Kasumi-1 (cell line): ENCODE data around the gene TAF6.

Experiments
- DNase-seq, 2 experiments: peaks; one replicate each; lab custom pipeline; 2025; lab: John Stamatoyannopoulos, UW

The TAF6 gene

DNA sequence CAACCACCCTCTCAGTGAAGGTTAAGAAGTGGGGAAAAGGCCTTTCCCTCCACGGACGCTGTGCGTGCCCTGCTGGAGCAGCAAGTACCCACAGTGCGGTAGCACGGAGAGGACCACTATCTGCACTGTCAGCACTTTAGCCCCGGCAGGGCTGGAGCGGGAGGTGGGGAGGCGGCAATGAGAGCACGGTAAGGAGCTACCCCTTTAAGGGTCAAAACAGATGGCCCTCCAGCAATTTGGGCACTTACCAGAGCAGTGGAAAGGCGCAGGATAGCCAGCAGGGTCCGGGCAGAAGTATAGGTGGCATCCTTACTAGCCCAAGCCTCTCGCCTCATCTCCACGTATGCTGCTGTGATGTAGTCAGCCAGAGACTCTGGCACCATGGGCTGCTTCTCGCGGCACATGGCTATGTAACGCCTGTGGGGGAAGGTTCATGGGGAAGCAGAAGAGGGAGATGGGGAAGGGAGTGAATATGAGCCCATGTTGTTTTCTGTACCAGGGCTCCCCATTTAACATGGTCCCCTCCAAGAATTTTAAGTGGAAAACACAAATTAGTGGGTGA lies 25.2 kb downstream of the TAF6 start:
- DNase-seq = no peak

- no peak for DNase-seq
Measured at GRCh38 chr7:100093498-100093897, 25.7 kb downstream of the TAF6 start.

DNA sequence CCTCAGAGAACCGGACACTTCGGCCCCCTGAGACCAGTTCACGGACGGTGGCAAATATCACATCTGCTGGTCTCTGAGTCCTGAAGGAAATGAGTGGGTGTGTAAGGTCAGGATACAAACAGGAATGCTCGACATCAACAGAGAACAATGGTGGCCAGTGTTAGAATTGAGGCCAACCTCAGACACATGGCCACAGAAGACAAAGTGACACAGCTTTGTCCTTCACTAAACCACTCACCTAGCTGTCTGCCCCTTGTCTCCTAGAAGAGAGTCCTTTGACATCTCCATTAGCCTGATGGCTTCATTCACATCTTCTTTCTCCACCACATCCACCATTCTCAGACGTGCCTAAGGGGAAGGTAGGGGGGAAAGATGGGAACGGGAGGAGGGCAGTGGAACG lies 26.1 kb downstream of the TAF6 start:
- DNase-seq = no peak

GRCh38 chr7:100091411-100092181 lies 27.6 kb downstream of the TAF6 start:
- peak in 1 of 2 experiments; percentile 17 for DNase-seq

DNA sequence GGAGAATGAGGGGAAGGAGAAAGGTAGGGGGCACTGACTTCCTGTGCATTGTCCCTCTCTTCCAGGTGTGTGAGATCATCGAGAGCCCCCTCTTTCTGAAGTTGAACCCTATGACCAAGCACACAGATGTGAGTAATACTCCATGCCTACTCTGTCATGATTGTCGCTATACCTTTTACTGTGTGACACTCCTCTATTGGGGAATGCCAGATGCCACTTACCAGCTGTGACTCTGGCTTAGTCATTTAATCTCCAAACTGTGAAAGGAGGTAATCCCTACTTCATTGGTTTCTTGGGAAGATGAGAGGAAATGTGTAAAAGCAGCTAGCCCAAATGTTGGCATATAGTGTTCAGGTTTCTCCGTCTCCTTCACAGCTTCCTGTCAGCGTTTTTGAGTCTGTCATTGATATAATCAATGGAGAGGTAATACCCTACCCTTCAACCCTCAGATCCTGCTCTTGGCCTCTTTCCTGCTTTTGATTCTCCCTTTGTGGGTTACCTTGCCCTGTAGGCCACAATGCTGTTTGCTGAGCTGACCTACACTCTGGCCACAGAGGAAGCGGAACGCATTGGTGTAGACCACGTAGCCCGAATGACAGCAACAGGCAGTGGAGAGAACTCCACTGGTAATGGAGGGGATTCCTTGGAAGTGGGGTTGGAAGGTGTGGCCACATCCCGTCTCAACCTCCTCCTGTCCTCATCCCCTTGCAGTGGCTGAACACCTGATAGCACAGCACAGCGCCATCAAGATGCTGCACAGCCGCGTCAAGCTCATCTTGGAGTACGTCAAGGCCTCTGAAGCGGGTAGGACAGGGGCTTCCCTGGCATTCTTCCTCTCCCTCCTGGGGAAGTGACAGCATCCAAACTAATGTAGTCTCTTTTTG lies 28.4 kb downstream of the TAF6 start:
- DNase-seq = no peak

DNA sequence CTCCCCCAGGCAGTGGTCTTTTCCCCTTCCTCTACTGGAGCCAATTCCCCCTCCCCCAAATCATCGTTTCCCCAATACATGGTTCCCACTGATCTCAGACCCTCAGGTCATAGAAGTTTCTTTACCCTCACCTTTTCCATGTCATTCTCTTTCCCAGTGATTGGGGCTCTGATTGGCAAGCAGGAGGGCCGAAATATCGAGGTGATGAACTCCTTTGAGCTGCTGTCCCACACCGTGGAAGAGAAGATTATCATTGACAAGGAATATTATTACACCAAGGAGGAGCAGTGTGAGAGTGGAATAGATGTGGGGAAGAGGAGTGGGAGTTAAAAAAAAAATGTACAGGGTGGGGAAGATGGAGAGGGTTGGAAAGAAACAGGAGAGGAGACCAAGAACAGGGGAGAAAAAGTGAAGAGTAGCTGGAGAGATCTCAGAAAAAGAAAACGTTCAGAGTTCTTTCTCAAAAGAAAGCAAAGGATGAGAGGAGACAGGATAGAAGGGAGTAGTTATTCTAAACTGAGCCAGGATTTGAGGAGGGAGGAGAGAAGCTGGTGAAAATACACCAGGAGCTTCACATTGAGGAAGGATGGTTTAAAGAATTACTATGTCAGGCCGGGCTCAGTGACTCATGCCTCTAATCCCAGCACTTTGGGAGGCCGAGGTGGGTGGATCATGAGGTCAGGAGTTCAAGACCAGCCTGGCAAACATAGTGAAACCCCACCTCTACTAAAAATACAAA lies 29.5 kb downstream of the TAF6 start:
- no peak for DNase-seq

GRCh38 chr7:100088621-100089457 lies 30.3 kb downstream of the TAF6 start, which contains the start of gene COPS6:
Gene COPS6, plus strand, starts transcription at chr7:100088969. Its CDS starts 22 bp downstream, at chr7:100088991.
- peak; percentile 36 to 54 for DNase-seq

- DNase-seq = no peak
Measured at GRCh38 chr7:100088095-100088620, 31.0 kb downstream of the TAF6 start.

DNA sequence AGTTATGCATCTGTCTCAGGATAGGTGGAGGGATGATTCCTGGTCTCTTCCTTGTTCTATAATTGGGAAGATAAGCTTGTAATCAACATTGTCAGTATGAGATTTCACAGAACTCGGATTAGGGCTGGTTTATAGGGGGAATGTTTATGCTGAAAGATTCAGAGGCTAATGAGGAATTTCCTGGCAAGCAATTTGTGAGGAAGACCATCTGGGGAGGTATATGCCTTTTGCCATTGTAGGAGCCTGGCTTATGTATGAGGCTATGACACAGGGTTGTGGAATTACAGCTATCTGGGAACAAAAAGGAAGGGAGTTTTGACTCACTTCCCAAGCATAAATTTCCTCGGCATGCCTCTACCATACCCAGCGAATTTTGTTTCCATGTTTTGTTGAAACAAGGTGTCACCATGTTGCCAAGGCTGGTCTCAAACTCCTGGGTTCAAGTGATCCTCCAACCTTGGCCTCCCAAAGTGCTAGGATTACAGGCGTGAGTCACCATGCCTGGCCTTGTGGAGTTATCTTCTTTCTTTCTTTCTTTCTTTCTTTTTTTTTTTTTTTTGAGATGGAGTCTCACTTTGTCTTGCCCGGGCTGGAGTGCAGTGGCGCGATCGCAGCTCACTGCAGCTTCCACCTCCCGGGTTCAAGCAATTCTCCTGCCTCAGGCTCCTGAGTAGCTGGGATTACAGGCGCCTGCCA lies 32.0 kb downstream of the TAF6 start:
- DNase-seq = no peak

DNA sequence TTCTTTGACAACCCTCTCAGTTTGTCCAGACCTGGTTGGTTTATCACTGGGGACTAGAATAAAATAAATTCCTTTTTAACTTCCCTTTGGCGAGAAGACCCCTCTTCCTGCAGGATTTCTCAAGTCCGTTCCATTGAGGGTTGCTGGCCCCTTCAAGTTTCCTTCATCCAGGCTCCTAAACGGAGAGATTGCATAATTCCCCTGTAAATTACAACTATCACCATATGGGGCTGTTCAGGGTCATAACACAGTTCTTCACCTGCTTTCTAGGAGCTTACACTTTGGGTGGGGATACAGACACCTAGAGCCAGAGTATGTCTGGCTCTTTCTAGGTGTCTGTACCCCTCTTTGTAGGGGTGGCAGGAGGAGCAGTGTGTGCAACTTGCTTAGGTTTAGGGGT lies 33.6 kb downstream of the TAF6 start:
- no peak for DNase-seq

DNA sequence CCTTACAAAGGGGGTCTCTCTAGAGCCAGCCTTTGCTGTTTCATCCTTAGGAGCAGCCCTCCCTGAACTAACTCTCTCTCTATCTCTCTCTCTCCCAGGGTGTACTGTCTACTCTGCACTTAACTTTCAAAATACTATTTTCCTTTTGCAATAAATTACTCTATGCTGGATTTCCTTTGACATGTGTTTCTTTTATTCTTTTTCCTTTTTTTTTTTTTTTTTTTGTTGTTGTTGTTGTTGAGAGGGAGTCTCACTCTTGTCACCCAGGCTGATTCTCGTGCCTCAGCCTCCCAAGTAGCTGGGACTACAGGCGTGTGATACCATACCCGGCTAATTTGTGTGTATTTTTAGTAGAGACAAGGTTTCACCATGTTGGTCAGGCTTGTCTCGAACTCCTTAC lies 36.2 kb downstream of the TAF6 start:
- no peak for DNase-seq

DNA sequence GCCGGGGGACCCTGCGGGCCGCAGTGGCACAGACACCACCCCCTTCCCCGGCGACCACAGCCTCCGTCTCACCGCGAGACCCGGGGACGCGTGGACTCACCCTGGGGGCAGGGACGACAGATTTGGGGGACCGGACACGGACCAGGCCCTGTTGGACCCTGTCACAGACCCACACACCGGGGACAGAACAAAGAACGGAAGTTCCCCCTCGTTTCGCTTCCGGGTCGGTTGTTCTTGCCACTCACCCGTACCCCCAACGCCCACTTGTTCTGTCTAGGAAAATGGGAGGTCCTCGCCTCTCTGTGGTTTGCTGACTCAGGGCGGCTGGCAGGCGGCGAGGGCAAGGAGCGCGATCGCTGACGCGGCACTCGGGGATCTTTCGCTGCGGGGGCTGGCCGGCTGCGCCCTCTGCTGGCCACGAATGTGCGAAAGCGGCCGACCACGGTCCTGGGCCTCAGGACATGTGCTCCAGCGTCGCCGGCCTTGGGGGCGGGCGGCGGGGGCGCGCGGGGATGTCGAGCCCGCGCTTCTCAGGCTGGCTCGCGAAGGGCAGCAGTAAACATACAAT lies 37.5 kb downstream of the TAF6 start, which contains the start of gene ZNF3:
ZNF3 (minus strand) TSS at position 189 of the 568 bp plus-strand sequence. CDS start 4,366 bp downstream, outside the sequence.
- DNase-seq = peak; percentile 98 to 99

DNA sequence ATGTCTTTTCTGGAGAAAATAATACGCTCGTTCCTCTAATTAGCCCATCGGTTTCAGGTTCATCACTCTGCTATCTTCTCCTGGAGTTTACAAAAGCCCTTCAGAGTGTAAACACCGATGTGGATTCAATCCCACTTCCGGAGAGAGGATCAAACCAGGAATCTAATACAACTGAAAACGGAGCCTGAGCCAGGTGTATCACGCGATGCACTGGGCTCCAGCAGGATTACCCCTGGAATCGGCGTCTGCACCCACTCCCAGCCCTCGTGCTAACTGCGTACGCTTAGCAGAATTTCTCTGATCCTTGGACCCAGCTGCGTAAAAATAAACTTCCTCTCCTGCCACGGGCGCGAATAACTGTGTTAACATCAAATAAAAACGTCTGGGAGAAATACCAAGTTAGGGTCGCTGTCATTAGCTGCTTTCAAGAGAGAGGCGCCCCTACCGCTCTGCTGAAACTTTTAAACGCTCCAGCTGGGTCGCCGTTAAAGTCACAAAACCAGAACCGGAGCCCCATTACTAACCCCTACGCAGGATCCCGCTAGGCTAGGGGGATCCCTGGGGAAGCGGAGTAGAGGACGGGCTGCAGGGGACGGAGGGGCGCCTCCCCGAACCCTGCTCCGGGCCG lies 38.1 kb downstream of the TAF6 start:
- DNase-seq = no peak

DNA sequence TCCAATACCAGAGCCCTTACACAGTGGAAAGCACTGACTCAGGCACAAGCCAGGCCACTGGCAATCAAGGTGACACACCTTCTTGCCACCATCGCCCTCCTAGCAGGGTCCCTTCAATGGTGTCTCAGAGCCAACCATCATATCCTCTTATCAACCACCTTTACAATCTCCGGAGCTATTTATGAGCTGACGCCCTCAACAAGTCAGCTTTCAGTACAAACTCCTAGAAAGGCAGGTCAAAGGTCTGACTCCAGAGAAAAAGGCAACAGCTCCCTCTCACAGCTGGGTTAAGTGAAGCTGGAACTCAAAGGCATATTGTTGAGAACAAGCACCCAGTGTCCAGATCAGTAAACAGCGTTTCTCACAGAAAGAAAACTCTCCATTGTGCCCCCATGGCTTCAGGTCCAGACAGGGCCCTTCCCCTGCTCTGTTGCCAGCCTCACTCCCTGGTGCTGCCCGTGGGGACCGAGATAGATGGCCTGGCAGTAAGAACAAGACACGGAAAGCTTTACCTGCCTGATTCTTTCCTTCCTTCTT lies 40.1 kb downstream of the TAF6 start:
- no peak for DNase-seq

DNA sequence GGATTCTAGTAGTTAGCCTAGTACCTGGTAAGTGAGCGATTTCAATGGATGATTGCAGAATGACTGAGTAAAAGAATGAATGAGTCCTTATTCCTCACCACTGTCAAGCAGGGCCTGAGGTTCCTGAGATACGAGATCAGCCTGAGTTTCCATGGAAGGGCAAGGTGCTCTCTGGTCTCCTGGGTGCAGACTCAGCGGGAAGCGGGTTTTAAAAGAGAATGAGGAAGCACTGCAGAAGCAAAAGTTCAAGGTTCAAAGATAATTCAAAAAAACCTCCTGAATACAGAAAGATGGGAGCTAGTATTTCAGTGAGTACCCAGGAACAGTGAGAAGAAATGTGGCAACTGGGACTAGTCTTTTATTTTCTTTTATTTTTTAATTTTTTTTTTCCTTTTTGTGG lies 42.0 kb downstream of the TAF6 start:
- no peak for DNase-seq

DNA sequence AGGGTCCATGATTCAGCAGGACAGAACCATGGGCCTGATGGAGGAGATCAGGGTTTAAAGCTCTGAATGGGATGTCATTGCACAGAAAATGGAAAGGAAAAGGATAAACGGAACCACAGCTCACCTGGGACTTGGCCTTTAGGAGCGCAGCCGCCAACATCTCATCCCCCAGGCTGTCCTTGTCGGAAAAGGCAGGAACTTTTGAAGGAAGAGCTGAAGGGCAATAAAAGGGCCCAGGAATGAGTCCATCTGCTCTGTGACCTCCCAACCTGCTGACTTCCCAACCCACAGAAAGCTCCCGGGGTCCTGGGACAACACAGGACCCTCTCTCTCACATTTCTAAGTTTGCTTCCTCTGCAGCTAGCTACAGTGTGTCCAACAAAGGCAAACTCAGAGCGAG lies 43.7 kb downstream of the TAF6 start:
- DNase-seq = no peak

DNA sequence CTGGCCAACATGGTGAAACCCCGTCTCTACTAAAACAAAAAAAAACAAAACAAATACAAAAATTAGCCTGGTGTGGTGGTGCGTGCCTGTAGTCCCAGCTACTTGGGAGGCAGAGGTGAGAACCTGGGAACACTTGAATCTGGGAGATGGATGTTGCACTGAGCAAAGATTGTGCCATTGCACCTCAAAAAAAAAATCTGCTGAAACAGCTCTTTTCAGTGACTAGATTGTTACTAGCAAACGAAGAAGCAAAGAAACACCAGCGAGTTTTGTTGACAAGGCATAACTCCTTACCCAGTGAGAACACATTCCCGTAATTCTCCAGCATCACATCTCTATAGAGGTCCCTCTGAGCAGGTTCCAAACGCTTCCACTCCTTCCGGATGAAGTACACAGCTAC lies 44.3 kb downstream of the TAF6 start:
- DNase-seq = no peak

- DNase-seq = no peak
Measured at GRCh38 chr7:100072462-100072861, 46.7 kb downstream of the TAF6 start.
